NOMO-1 treated with dmso at 0.1 percent for 144 hours (cell line): ENCODE measurements around the gene WASF3.

Experiments
- DNase-seq: peaks from one replicate; lab custom pipeline; 2025; ENCODE audit not compliant: unreplicated experiment; lab: John Stamatoyannopoulos, UW

Gene WASF3

GRCh38 chr13:26587251-26587650 is 29.8 kb downstream of the WASF3 start:
- DNase-seq = no peak

DNA sequence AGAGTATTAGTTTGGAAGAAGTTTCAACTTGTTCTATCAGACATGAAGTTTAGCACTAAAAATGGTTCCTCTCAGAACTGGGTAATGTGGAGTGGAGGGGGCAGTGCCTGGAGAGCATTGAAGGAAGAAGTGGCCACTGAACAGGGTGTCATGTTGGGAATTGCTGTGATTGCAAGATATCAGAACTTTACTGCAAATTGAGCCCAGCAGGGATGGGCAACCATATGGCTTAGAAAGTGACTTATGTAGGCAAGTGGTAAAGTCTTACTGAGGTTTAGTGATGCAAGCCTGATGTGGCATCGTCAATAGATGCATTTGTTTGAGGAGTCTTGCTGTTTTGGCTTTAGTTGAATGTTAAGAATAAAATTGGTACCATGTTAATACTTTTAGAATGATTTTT is 31.7 kb downstream of the WASF3 start:
- DNase-seq = no peak

- DNase-seq = no peak
Observed at GRCh38 chr13:26589754-26590153, 32.3 kb downstream of the WASF3 start.

DNA sequence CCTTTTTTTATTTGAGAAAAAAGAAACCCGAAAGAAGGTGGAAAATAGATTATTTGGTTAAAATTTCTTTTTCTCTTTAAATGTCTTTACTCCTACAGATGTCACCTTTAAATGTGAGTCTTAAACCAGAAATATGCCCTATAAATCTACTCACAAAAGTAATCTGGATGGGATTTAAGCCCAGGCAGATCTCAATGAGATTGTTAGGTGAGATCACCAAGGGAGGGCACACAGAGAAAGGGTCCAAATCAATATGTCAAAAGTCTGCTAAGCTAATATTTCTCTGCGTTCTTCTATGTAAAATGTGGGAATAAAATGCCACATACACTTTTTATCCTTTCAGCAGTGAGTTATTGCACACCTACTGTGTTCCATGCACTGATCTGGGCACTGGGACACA is 32.9 kb downstream of the WASF3 start:
- DNase-seq = no peak

DNA sequence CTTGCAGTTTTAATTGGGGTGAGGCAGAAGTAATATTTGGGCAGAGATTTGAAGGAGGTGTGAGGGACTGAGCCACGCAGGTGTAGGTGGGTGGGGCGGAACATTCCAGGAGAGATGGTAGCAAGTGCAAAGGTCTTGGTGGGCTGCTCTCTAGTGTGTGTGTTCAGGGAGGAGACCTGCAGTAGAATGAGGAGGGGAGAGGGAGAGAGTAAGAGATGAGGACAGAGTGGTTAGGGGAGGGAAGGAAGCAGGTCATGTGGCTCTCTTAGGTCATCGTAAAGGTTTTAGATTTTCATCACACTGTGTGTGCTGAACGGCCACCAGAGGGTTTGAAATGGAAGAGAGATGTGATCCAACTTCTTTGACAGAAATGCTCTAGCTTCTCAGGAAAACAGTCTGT is 33.5 kb downstream of the WASF3 start:
- no peak for DNase-seq

GRCh38 chr13:26591672-26592071 is 34.2 kb downstream of the WASF3 start:
- no peak for DNase-seq

GRCh38 chr13:26593661-26594060 is 36.2 kb downstream of the WASF3 start:
- no peak for DNase-seq

- DNase-seq = no peak
Observed at GRCh38 chr13:26594363-26594762, 36.9 kb downstream of the WASF3 start.

DNA sequence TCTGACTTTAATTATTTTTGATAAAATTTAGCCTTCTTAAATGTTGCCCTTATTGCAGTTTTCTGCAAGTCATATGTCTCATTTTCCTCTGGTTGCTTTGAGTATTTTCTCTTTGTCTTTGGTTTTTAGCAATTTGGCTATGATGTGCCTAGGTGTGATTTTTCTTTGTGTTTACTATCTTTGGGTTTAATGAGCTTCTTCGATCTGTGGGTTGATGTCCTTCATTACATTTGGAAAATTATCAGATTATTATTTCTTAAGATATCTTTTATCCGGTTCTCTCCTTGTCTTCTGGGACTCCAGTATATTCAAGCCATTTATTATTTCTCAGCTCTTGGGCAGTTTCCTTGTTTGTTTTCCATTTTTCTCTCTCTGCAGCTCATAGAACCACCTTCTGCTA is 39.0 kb downstream of the WASF3 start:
- DNase-seq = no peak

DNA sequence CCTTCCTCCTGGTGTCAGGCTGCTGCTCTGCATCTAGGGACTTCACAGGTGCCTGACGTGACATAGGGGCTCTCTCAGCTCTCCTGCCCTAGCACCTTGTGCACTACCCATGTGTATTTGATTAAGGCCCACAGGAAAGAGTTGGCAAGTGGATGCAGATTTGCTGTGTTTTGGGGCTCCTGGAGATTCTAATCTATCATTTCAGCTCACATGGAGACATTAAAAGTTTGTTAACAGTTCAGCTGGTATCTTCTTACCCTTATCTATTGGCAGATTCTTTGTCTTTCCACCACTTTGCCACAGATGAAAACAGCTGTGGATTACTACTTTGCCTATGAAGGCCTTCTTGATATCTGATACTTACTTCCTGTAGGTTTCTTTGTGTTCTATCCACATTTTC is 41.9 kb downstream of the WASF3 start:
- DNase-seq = no peak

GRCh38 chr13:26599860-26600259 is 42.4 kb downstream of the WASF3 start:
- no peak for DNase-seq

GRCh38 chr13:26600343-26600742 is 42.9 kb downstream of the WASF3 start:
- no peak for DNase-seq

DNA sequence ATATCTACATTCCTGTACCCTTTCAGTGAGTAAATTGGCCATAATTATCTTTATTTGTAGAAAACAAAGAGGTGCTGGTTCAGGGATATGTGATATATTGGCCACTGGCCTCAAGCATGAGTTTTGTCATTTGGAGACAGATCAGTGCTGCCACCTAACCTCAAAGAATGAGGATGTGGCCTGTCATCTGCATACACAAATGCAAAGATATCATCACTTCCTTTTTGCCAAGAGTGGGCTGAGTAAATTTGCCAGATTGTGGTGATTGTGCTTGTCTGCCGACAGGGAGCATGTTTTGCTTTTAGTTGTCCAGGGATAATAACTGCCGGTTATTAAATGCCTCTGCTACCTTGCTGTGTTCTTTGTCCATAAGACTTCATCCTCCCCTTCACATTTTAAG is 44.2 kb downstream of the WASF3 start:
- DNase-seq = peak; percentile 19

GRCh38 chr13:26602783-26603182 is 45.3 kb downstream of the WASF3 start:
- DNase-seq = no peak

DNA sequence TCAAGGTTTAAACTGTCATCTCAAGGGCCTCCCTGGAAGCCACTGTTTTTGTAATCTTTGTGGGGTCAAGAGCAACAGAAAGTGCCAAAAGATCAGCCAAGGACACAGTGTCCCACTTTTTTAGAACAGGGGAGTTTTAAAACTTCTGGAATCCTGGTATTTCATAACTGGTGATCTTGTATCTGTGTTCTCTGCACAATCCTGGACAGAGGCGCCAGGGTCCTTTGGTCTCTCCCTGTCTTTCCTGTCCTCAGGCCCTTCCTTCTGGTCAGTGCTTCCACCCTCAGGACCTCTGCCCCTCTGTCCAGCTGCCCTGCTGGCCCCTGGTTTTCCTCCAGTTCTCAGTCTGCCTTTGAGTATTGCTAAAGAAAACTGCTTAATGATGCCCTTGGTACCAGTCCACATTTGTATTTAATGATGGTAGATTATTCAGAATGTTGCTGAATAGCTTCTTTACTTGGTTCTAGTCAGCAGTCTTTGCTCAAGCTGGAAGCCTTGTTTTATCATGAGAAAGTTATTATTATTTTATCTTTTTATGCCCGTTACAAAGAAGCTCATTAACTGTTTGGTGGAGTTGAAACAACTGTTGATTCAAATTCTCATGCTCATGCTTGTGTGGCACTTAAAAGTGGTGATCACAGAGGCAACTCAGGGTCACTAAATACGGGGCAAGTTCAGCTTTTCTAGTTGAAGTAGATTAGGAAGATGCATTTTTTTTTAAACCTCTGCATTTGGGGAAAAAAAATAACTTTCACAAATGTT is 47.5 kb downstream of the WASF3 start:
- DNase-seq = no peak

- no peak for DNase-seq
Observed at GRCh38 chr13:26605845-26606244, 48.4 kb downstream of the WASF3 start.

GRCh38 chr13:26606631-26607030 is 49.1 kb downstream of the WASF3 start:
- DNase-seq = no peak

DNA sequence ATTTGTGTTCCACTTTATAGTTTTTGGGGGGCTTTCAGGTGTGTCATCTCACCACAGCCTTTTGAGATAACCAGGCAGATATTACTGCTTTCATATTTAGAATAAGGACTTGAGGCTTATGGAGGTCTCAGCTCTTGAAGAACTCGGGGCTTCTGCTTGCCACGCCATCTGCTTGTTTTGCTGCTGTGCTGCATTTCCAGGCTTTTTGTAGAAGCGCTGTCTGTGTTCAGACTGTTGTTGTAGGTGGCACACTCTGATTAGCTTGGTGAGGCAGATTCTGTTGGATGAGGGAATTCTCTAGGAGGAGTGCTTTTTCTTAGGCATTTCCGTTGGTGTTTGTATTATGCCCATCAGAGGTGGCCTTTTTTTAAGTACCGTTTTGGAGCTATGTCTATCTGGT is 57.2 kb downstream of the WASF3 start:
- DNase-seq = no peak

DNA sequence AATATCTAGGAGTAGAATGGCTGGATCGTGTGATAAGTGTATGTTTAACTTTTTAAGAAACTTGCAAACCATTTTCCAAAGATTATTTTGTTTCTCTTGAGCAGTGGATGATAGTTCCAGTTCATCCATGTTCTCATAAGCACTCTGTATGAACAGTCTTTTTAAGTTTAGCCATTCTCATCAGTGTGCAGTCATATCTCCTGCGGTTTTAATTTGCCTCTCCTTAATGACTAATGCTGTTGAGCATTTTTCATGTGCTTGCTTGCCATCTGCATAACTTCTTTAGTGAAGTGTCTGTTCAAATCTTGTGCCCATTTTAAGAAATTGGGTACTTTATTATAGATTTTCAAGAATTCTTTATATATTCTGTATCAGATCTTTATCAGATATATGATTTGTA is 58.6 kb downstream of the WASF3 start:
- DNase-seq = no peak

GRCh38 chr13:26618726-26619125 is 61.2 kb downstream of the WASF3 start:
- no peak for DNase-seq

DNA sequence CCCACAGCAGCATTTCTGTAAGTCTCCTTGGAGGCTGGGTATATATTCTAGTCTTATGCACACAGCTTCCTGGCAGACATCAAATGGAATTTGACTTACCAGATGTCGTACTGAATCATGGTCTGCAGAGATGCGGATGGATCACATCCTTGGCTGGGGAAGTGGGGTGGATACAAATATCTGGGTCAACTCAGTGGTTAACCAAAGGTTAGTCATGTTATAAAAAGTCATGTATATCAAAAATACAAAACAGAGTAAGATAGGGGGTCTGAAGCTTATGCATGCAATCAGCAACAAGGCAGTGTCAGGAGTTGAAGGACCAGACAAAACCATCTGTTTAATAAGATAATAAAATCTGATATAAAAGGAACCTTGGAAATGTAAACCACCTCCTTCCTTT is 61.9 kb downstream of the WASF3 start:
- DNase-seq = no peak

DNA sequence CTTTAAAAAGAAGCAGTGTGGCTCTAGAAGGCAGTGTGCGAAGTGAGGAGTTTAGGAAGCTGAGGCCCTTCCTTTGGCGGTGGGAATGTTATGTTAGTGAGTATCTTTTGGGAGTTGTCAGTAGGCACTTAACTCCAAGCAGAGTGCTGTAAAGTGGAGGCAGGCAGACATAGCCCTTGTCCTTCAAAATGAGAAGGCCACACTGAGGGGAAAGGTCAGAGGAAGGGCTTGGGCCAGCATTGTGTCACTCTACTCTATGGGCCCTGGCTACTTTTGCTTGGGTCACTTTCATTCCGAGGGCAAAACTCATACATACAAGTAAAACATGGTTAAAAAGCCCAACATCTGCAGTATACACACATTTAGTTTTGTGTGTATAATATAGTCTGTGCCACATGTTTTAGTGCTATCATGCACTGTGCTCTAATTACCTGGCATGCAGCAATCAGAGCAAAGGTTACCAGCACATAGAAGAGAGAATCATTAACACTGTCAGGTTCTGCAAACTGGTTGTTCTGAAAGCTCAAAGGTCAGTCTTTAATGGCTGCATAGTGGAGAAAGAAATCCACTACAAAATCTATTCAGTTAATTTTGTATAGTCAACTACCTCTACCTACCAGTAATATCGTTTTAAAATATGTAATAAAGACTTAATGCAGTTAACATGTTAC is 64.4 kb downstream of the WASF3 start:
- no peak for DNase-seq

- DNase-seq = no peak
Observed at GRCh38 chr13:26623125-26623524, 65.6 kb downstream of the WASF3 start.
